Measurements from ENCODE around the gene MYLK3.
A peak's percentile ranks its signal among the peaks of the same experiment; 100 is the strongest.
"Not testable (repeated sequence)": the region's sequence is repeated elsewhere in the genome, so short reads cannot be mapped to it uniquely, and the experiment has no call there.

MYLK3 gene

DNA sequence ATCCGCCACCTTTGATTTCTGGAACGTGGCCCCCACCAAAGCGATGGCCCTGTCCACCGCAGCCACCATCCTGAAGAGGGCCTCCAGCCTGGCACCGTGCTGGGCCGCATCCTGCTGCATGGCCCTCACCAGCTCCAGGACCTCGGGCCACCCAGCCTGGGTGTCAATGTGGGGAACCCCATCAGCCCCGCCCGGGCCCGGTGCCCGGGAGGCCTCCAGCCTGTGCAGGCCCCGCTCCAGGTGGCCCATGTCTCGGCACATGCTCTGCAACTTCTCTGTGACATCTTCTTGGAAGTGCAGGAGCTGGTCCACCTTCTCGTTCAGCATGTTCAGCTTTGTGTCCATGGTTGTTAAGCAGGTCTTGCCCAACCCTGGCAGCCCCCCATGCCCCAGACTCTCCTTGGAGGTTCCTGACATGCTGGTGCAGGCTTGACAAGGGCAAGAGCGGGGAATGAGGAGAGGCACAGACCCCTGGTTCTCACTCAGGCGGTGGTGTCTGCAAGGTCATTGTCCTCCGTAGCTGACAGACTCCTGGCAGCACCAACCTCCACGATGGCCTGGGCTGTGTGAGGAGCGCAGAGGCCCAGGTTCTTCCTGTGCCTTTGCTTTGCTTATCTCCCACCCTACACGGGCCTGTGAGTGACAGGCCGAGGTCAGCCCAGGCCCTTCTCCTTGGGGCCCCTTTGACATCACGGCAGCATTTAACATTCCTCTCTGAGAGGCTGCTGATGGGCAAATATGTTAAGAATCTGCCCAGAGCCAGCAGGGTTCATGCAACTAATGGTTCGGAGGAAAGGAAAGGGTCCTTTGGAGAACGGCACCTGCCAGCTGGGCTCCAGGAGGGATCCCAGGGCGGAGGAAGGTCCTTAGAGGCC is at the start of gene MYLK3:
TSS of gene MYLK3 (minus strand) at position 568 of the 875 bp plus-strand sequence. CDS start at position 417, 151 bp downstream.
- DNase-seq (ENCODE audit: low read depth): no peak

DNA sequence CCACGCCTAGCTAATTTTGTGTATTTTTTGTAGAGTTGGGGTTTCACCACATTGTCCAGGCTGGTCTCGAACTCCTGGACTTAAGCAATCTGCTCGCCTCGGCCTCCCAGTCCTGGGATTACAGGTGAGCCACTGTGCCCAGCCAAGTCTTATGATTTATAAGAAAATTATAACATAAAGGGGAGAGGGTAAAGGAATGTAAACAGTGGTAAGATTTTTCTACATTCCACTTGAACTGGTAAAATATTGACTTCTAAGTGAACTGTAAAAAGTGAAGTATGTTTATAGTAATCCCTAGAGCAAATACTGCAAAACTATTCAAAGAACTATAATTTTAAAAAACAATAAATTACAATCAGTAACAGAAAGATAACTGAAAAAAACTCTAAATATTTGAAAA is 49.4 kb upstream of the MYLK3 start:
- DNase-seq (ENCODE audit: low read depth): no peak

- DNase-seq (ENCODE audit: low read depth): no peak
Measured at GRCh38 chr16:46796764-46797269, 48.7 kb upstream of the MYLK3 start.

DNA sequence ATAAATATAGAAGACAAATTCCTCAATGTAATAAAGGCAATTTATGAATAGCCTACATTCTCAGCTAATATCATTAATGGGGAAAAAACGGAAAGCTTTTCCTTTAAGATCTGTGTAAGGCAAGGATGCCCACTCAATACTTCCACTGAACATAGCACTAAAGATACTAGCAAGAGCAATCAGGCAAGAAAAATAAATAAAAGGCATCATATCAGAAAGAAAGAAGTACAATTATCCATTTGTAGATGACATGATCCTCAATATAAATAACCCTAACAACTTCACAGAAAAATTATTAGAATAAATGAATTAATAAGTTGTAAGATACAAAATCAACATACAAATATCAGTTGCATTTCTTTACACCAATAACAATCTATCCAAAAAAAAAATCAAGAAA is 45.7 kb upstream of the MYLK3 start:
- DNase-seq (ENCODE audit: low read depth): no peak

DNA sequence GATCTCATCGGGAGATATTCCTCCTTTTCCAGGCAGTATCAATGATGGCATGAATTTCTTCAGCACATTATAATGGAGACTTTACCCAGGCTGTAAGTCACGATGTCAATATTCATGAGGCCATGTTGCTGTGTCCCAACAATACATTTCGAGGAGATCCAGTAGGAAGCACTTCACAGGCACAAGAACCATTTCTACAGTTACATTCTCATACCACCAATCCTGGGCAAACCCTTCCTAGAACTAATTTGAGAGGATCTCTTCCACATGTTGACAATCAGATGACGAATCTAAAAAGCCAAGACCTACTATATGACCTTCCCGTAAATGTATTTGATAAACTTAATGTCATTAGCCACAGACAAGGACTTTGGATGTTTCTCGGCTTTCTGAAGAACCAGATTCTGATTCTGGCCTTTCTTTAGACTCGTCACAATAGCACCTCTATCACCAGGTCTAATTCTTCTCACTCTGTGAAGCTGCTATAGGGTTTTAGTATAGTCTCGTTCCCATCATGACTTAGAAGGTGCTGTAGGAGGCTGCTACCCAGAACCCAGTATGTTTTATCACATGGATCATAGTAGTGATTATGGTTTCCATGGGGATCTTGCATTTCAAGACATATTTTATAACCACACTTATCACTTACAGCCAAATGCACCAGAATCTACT is 42.6 kb upstream of the MYLK3 start:
- DNase-seq (ENCODE audit: low read depth): no peak

GRCh38 chr16:46789499-46790414 is 41.6 kb upstream of the MYLK3 start:
- DNase-seq (ENCODE audit: low read depth): peak; percentile 76

- no peak for DNase-seq (ENCODE audit: low read depth)
Measured at GRCh38 chr16:46788891-46789474, 40.8 kb upstream of the MYLK3 start.

DNA sequence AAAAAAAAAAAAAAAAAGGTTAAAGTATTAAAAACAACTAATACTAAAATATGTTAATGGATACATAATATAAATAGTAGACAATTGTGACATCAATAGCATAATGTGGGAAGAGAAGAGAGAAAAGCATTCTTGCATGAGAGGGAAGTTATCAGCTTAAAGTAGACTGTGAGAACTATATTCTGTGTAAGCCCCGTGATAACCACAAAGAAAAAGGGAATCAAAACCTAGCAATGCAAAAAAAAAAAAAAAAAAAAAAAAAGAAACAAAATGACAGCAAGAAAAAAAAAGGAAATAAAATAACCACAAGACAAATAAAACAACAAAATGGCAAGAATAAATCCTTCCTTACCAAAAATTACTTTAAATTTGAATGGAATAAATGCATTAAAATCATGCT is 39.8 kb upstream of the MYLK3 start:
- no peak for DNase-seq (ENCODE audit: low read depth)

GRCh38 chr16:46785076-46785845 is 37.1 kb upstream of the MYLK3 start:
- no peak for DNase-seq (ENCODE audit: low read depth)

DNA sequence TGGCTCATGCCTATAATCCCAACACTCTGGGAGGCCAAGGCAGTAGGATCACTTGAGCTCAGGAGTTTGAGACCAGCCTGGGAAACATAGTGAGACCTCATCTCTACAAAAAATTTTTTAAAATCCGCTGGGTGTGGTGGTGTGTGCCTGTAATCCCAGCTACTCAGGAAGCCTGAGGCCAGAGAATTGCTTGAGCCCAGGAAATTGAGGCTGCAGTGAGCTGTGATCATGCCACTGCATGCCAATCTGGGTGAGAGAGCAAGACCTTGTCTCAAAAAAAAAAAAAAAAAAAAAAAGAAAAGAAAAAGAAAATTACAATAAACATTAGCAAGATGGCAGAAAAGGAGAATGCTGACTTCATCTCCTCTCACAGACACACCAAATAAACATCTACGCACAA is 36.4 kb upstream of the MYLK3 start:
- not testable (repeated sequence) for DNase-seq (ENCODE audit: low read depth)

DNA sequence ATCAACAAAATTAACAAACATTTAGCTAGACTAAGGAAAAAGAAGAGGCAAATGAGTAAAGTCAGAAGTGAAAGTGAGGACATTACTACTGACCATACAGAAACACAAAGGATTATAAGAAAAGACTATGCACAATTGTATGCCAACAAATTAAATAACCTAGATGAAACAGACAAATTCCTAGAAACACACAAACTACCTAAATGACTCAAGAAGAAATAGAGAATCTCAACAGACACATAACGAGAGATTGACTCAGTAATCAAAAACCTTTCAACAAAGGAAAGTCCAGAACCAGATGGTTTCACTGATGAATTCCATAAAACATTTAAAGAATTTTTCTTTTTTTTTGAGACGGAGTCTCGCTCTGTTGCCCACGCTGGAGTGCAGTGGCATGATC is 35.7 kb upstream of the MYLK3 start:
- DNase-seq (ENCODE audit: low read depth): no peak

DNA sequence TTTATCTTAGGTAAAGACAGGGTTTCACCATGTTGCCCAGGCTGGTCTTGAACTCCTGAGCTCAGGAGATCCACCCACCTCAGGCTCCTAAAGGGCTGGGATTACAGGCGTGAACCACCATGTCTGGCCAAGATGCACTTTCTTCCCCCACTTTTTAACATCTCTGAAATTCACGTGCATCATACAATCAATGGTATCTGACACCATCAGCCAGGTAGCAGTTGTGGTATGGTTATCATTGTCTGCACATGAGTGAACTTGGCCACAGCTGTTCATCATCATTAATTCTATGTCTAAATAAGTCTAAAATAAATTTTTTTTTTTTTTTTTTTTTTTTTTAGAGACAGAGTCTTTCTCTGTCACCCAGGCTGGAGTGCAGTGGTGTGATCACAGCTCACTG is 34.2 kb upstream of the MYLK3 start:
- DNase-seq (ENCODE audit: low read depth): no peak

DNA sequence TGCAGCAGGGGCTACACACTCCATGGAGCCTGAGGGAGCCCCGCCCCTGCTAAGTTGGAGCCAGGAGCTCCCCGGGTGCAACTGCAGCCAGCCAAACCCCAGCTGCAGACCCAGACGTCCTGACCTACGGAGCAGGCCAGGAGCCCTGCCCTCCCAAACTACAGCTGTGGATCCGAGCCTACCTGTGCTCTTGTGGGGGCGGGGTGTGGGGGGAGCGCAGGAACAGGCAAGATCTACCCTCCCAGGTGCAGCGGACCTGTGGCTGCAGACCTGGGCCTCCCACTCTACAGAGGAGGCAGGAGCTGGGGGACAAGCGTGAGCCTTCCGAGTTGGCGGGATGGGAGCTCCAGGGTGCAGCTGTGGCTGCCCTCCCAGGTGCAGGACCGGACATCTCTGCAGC is 29.7 kb upstream of the MYLK3 start:
- DNase-seq (ENCODE audit: low read depth): no peak

DNA sequence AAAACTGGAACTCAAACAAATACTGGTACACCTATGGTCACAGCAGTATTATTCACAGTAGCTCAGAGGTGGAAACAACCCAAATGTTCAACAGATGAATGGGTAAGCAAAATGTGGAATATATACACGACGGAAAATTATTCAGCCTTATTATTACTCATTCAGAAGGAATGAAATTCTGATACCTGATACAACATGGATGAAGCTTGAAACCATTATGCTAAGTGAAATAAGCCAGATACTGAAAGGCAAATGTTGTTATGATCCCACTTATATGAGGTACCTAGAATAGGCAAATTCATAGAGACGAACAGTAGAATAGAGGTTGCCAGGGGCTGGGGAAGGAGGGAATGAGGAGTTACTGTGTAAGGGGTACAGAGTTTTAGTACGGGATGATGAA is 27.1 kb upstream of the MYLK3 start:
- DNase-seq (ENCODE audit: low read depth): no peak

- DNase-seq (ENCODE audit: low read depth): no peak
Measured at GRCh38 chr16:46774743-46775177, 26.6 kb upstream of the MYLK3 start.

- DNase-seq (ENCODE audit: low read depth): no peak
Measured at GRCh38 chr16:46772463-46772862, 24.3 kb upstream of the MYLK3 start.

DNA sequence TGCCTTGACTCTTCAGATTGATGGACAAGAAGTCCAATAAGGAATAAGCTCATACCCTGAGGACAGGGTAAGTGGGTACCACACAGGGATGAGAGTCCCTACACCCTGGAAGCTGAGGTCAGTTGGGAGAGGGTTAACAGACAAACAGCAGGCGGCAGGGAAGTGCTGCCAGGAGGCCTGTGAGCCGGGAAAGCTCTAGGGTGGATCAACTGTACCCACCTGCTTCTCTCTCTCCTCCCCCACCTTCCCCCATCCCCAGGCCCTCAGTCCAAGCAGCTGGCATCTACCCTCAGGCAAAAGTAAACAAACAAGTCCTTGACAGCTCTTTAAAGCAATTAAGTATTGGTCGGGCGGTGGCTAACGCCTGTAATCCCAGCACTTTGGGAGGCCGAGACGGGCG is 20.7 kb upstream of the MYLK3 start:
- no peak for DNase-seq (ENCODE audit: low read depth)

GRCh38 chr16:46765050-46765449 is 16.9 kb upstream of the MYLK3 start:
- no peak for DNase-seq (ENCODE audit: low read depth)

- DNase-seq (ENCODE audit: low read depth): no peak
Measured at GRCh38 chr16:46763147-46763546, 15.0 kb upstream of the MYLK3 start.

DNA sequence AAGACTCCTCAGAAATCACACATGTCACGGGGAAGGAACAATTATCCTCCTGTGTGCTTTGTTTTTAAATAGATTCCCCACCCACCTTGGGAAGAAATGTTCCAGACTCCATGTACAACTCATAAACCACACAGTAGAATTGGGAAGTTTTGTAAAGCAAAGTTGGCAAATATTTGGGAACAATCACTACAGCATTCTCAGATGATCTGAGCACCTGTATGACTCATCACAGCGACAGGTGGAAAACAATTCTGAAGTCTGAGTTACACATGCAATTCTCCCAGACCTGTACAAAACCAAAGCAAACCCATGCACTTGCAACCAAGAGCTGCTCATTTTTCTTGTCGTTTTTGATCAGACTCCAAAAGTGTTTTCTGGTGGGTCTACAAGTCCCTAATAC is 14.4 kb upstream of the MYLK3 start:
- DNase-seq (ENCODE audit: low read depth): no peak

DNA sequence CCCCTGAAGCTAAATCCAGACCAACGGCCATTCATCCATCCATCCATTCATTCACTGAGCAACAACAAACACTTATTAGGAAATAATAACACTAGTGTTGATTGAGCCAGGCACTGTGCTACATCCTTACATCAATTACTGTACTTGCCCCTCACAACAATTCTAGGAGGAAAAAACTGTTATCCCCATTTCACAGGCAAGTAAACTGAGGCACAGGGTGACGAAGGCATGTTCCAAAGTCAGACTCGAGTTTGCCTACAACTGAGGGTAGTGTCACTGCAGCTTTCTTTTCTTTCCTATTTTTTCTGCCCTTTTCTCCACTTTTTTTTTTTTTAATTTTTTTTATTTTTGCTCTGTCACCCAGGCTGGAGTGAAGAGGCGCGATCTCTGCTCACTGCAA is 11.2 kb upstream of the MYLK3 start:
- no peak for DNase-seq (ENCODE audit: low read depth)

Data from activated T-cell treated with anti-CD3 and anti-CD28 coated beads for 24 hours (primary cell).